GM18951 (cell line): ENCODE results near the gene SLIT1.

Experiments
- POLR2A ChIP-seq: IDR thresholded peaks from 4 replicates; pipeline ENCODE4 v1.6.1; 2011; ENCODE audit warnings: mild to moderate bottlenecking; ENCODE audit not compliant: insufficient read length, insufficient read depth; ENCODE audit errors: extremely low read depth
- in situ Hi-C: fragments of 300-500 bp; cut with MboI; formaldehyde crosslinking; loops from one replicate; pipeline ENCODE4 v1.12.0; 2022; ENCODE audit warnings: low sequenced_read_pairs, mixed read lengths, inconsistent platforms; ENCODE audit not compliant: unreplicated experiment

SLIT1 gene

GRCh38 chr10:97067716-97068391 is 117.9 kb downstream of the SLIT1 start:
- TF ChIP-seq POLR2A = no peak
- in situ Hi-C loops = no loop called here

GRCh38 chr10:97066877-97067555 is 118.7 kb downstream of the SLIT1 start:
- no peak for TF ChIP-seq POLR2A
- in situ Hi-C loops = no loop called here

- in situ Hi-C loops = no loop called here
- TF ChIP-seq POLR2A = no peak
Observed at GRCh38 chr10:97065686-97066660, 119.8 kb downstream of the SLIT1 start.

DNA sequence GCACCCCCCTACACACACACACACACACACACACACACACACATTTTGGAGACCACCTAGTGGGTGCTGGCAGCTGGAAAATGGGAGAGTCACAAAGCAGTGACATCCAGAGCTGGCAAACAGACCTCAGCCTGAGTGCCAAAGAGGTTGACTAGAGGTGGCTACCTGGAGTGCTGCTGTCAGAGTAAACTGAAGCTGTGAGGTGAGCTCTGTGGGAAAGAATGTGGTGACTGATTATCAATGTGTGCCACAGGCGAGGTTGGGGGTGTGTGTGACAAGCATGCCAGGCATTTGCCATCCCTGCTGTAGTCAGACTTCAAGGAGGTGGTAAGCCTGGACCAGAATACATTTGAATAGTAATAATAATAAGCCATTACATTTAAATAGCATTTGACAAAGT is 120.6 kb downstream of the SLIT1 start:
- no peak for TF ChIP-seq POLR2A
- in situ Hi-C loops = no loop called here

- in situ Hi-C loops = no loop called here
- no peak for TF ChIP-seq POLR2A
Observed at GRCh38 chr10:97063983-97064837, 121.5 kb downstream of the SLIT1 start.

- no peak for TF ChIP-seq POLR2A
- in situ Hi-C loops = no loop called here
Observed at GRCh38 chr10:97063271-97063982, 122.3 kb downstream of the SLIT1 start.

- in situ Hi-C loops = no loop called here
- no peak for TF ChIP-seq POLR2A
Observed at GRCh38 chr10:97062456-97062855, 123.3 kb downstream of the SLIT1 start.

DNA sequence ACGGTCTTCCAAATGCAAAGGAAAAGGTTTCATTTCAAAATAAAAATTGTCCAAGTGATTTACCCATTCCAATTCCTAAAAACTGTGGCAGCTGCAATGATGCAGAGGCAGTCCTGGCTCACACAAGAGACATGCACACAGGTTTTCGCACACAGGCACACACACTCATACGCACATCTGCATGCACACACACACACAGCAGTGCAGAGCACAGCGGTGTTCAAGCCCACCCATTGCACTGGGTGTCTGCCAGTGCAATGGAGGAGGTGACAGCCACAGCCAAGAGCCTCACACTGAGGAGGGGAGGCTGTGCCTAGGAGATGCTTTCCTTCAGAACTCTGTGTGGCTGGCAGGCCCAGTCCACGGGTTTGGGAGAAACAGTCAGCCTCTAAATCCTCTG is 123.7 kb downstream of the SLIT1 start:
- no peak for TF ChIP-seq POLR2A
- in situ Hi-C loops = no loop called here

- TF ChIP-seq POLR2A = no peak
- in situ Hi-C loops = no loop called here
Observed at GRCh38 chr10:97061423-97061822, 124.3 kb downstream of the SLIT1 start.

- TF ChIP-seq POLR2A = no peak
- in situ Hi-C loops = no loop called here
Observed at GRCh38 chr10:97060441-97061084, 125.2 kb downstream of the SLIT1 start.

GRCh38 chr10:97059872-97060205 is 125.9 kb downstream of the SLIT1 start:
- in situ Hi-C loops = no loop called here
- no peak for TF ChIP-seq POLR2A
